Measurements from ENCODE around the gene CEP95. TPM values are rescaled to one million over a fixed set of nuclear protein-coding genes. Genes with fewer than 3 reads are reported as not detected.

The CEP95 gene
- total RNA-seq, 1 experiment from 2014 or later: 57.2 TPM

DNA sequence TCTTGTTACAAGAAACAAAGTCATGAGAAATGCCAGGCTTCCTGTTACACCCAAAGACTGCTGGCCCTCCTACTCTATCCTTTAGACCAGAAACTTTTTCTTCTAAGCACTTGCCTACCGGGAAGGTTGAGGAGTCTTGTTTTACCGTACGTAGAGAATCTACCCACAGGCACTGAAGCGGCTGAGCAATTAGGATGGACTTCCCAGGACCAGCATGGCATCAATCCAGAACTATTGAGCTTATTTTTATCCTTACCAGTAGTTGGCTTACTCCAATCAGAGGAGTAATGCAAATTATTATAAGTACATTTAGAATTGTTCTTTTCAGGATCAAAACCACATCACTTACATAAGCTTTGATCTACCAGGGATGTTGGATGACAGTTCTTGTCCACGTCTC, 25.6 kb downstream of the CEP95 start:
- BruUV-seq (replicated peaks): no TSS peak
- Histone ChIP-seq H3K4me3 (no peak overlapping the region), H2AFZ (no peak overlapping the region), H3K27ac (no peak overlapping the region), H3K36me3 (ENCODE audit: low read depth) (peaks cover 60% of the 10 kb centered on the region), H3K9me3 (ENCODE audit: insufficient read depth, low read depth) (no peaks in the 10 kb centered on the region), H3F3A (ENCODE audit: insufficient read depth, low read depth) (peaks cover 63% of the 10 kb centered on the region; the same call in 1 of the 2 replicates), H3K4me1 (replicated peaks; ENCODE audit: insufficient read depth) (no peaks in the 10 kb centered on the region), H3K27me3 (ENCODE audit: insufficient read depth, low read depth) (no peaks in the 10 kb centered on the region), H3K4me2 (no peak overlapping the region), H3K9me2 (ENCODE audit: insufficient read depth) (no peaks in the 10 kb centered on the region), H3K79me2 (ENCODE audit: low read depth) (no peaks in the 10 kb centered on the region), H4K20me1 (ENCODE audit: insufficient read depth) (peaks cover 2% of the 10 kb centered on the region; the same call in 1 of the 2 replicates)
- intact Hi-C loops (cut with micrococcal nuclease; ENCODE audit: unreplicated experiment): no loop called here
- TF ChIP-seq, protein P1, sequence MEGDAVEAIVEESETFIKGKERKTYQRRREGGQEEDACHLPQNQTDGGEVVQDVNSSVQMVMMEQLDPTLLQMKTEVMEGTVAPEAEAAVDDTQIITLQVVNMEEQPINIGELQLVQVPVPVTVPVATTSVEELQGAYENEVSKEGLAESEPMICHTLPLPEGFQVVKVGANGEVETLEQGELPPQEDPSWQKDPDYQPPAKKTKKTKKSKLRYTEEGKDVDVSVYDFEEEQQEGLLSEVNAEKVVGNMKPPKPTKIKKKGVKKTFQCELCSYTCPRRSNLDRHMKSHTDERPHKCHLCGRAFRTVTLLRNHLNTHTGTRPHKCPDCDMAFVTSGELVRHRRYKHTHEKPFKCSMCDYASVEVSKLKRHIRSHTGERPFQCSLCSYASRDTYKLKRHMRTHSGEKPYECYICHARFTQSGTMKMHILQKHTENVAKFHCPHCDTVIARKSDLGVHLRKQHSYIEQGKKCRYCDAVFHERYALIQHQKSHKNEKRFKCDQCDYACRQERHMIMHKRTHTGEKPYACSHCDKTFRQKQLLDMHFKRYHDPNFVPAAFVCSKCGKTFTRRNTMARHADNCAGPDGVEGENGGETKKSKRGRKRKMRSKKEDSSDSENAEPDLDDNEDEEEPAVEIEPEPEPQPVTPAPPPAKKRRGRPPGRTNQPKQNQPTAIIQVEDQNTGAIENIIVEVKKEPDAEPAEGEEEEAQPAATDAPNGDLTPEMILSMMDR (conservative IDR thresholded peaks at IDR 0.05): no peak
- no peak for TF ChIP-seq EZH2 (IDR thresholded peaks at IDR 0.05; ENCODE audit: low read depth)
- ChIA-PET CTCF (interaction anchor here (0.5 kb wide), 1 partner anchor 70 kb away, joined by 3 read pairs; no protein-coding TSS in a partner anchor), POLR2A (ENCODE audit: unreplicated experiment) (no interaction called here)
- DNase-seq: no peak

DNA sequence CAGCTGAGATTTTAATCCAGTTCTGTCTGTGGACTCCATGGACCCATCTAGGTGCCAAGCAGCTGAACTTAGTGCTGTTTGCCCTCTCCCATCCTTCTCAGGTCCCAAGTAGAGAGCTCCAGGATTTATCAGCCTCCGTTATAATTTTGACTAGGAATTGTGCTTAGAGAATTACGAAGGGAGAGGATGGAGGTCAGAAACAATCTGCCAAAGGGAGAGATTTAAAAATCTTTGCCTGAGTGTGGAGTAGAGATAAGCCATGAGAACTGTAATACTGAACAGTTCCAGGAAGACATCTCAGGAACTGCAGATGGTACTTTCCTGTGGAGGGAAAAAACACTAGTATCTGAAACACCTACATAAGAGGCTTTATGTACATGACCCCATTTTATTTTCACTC, 27.0 kb downstream of the CEP95 start:
- no peak overlapping the region for H3K4me3 ChIP-seq
- no peaks in the 10 kb centered on the region for H3K9me3 ChIP-seq (ENCODE audit: insufficient read depth, low read depth)
- H3K4me2 ChIP-seq: no peak overlapping the region
- H3K27me3 ChIP-seq (ENCODE audit: insufficient read depth, low read depth): no peaks in the 10 kb centered on the region
- H3K9me2 ChIP-seq (ENCODE audit: insufficient read depth): no peaks in the 10 kb centered on the region
- BruUV-seq (replicated peaks): no TSS peak
- H3K36me3 ChIP-seq (ENCODE audit: low read depth): peaks cover 64% of the 10 kb centered on the region
- peaks cover 2% of the 10 kb centered on the region; the same call in 1 of the 2 replicates for H4K20me1 ChIP-seq (ENCODE audit: insufficient read depth)
- peaks cover 71% of the 10 kb centered on the region; the same call in 1 of the 2 replicates for H3F3A ChIP-seq (ENCODE audit: insufficient read depth, low read depth)
- no peaks in the 10 kb centered on the region for H3K79me2 ChIP-seq (ENCODE audit: low read depth)
- no peak overlapping the region for H2AFZ ChIP-seq
- no peaks in the 10 kb centered on the region for H3K4me1 ChIP-seq (replicated peaks; ENCODE audit: insufficient read depth)
- H3K27ac ChIP-seq: no peak overlapping the region
- ChIA-PET POLR2A (ENCODE audit: unreplicated experiment) (no interaction called here), CTCF (no interaction called here)
- intact Hi-C loops (cut with micrococcal nuclease; ENCODE audit: unreplicated experiment): no loop called here
- TF ChIP-seq EZH2 (IDR thresholded peaks at IDR 0.05; ENCODE audit: low read depth): no peak
- TF ChIP-seq, protein P1 (conservative IDR thresholded peaks at IDR 0.05): no peak
- DNase-seq: no peak

DNA sequence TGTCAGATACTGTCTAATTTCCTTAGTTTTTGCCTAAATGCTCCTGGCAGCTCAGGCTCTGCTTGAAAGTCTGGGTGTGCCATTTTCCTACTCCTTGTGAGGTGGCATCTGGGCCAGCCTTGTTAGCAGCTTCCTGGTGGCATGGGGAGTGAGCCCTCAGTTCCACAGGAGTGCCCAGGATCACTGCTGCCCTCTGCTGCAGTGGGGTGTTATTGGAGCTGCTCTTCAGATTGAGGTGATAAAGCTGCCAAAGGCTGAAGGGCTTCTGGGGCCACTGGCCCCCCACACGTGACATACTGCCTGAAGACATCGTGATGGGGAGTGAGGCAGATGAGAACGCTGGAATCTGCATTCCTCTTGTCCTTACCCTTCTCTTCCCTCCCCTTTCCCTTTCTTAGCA, 27.4 kb downstream of the CEP95 start:
- Histone ChIP-seq H3K27ac (no peak overlapping the region), H2AFZ (no peak overlapping the region), H3K27me3 (ENCODE audit: insufficient read depth, low read depth) (no peaks in the 10 kb centered on the region), H3K4me1 (replicated peaks; ENCODE audit: insufficient read depth) (no peaks in the 10 kb centered on the region), H3K79me2 (ENCODE audit: low read depth) (no peaks in the 10 kb centered on the region), H3K4me2 (no peak overlapping the region), H4K20me1 (ENCODE audit: insufficient read depth) (peaks cover 2% of the 10 kb centered on the region; the same call in 1 of the 2 replicates), H3F3A (ENCODE audit: insufficient read depth, low read depth) (peaks cover 75% of the 10 kb centered on the region; the same call in 1 of the 2 replicates), H3K9me3 (ENCODE audit: insufficient read depth, low read depth) (no peaks in the 10 kb centered on the region), H3K4me3 (no peak overlapping the region), H3K36me3 (ENCODE audit: low read depth) (peaks cover 59% of the 10 kb centered on the region), H3K9me2 (ENCODE audit: insufficient read depth) (no peaks in the 10 kb centered on the region)
- no TSS peak for BruUV-seq (replicated peaks)
- TF ChIP-seq, protein P1 (conservative IDR thresholded peaks at IDR 0.05): peak; percentile 40; the same call in 1 of the 2 replicates
- no peak for TF ChIP-seq EZH2 (IDR thresholded peaks at IDR 0.05; ENCODE audit: low read depth)
- DNase-seq: peak in 1 of 2 experiments; percentile 20
- intact Hi-C loops (cut with micrococcal nuclease; ENCODE audit: unreplicated experiment): no loop called here
- CTCF ChIA-PET: no interaction called here
- POLR2A ChIA-PET (ENCODE audit: unreplicated experiment): no interaction called here

Data from PC-9 (cell line).